ENCODE data around the gene LZTFL1. TPM values are rescaled to one million over a fixed set of nuclear protein-coding genes. Genes with fewer than 3 reads are reported as not detected.

The LZTFL1 gene
- total RNA-seq, 1 experiment from 2014 or later: 21.0 TPM

DNA sequence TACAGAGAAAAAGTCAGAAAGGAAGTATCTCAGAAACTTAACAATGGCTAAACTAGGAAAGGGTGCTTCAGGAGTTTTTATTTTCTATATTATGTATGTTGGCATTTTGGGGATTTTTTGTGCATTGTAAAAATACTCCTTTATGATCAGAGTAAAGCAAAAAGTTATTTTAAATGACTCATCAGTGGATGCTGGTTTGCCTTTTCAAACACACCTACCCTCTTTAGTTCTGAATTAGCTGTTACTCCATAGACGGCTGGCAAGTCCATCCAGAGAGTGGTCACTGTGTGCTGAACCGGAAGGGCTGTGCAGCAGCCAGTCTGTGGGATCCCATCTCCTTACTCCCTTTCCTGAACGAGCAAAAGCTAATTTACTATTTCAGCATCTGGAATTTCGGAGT is 45.4 kb upstream of the LZTFL1 start:
- H3K36me3 ChIP-seq (ENCODE audit: control insufficient read depth in 1 of 2, insufficient read depth in 2 of 2, low read length in 2 of 2): no peaks in the 10 kb centered on the region
- CTCF ChIA-PET: no interaction called here
- H3K79me2 ChIP-seq (ENCODE audit: insufficient read depth, low read length): no peaks in the 10 kb centered on the region
- H2AFZ ChIP-seq (ENCODE audit: low read depth, low read length, poor library complexity, severe bottlenecking): no peak overlapping the region
- no peaks in the 10 kb centered on the region for H3K9me3 ChIP-seq (ENCODE audit: control insufficient read depth in 1 of 2, insufficient read depth in 1 of 2, low read depth in 1 of 2, low read length in 2 of 2)
- no peak overlapping the region for H3K4me3 ChIP-seq (replicated peaks in 1 of 2; ENCODE audit: low read depth in 1 of 2, low read length in 2 of 2)
- H3K9ac ChIP-seq (ENCODE audit: low read length): no peak overlapping the region
- no TSS peak for BruUV-seq (replicated peaks)
- H3K27me3 ChIP-seq (ENCODE audit: insufficient read depth, low read length): no peaks in the 10 kb centered on the region
- H3K9me2 ChIP-seq (ENCODE audit: insufficient read depth): no peaks in the 10 kb centered on the region
- TF ChIP-seq, protein P1, sequence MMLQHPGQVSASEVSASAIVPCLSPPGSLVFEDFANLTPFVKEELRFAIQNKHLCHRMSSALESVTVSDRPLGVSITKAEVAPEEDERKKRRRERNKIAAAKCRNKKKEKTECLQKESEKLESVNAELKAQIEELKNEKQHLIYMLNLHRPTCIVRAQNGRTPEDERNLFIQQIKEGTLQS (IDR thresholded peaks at IDR 0.05): no peak
- TF ChIP-seq EZH2 (IDR thresholded peaks at IDR 0.05): no peak
- RAD21 ChIA-PET (ENCODE audit: low non-redundant PET in 1 of 2, low total read pairs in 2 of 2, uncharacterized antibody in 2 of 2, unreplicated experiment in 2 of 2): no interaction called here
- no peak overlapping the region for H3K27ac ChIP-seq (ENCODE audit: low read depth, low read length)
- H3K4me1 ChIP-seq (ENCODE audit: control insufficient read depth in 1 of 2, insufficient read depth in 2 of 2, low read length in 2 of 2): peaks cover 5 to 6% of the 10 kb centered on the region in 2 experiments; a peak in 3 of 4 replicates
- intact Hi-C loops (cut with micrococcal nuclease): no loop called here
- ATAC-seq: no peak
- POLR2A ChIA-PET: interaction anchor here (0.5 kb wide), 1 partner anchor 231 kb away, joined by 3 read pairs; no protein-coding TSS in a partner anchor
- H3K4me2 ChIP-seq (ENCODE audit: low read length): no peak overlapping the region
- no peaks in the 10 kb centered on the region for H4K20me1 ChIP-seq (ENCODE audit: insufficient read depth)
- no peak for DNase-seq (ENCODE audit: low read depth, low spot score)

DNA sequence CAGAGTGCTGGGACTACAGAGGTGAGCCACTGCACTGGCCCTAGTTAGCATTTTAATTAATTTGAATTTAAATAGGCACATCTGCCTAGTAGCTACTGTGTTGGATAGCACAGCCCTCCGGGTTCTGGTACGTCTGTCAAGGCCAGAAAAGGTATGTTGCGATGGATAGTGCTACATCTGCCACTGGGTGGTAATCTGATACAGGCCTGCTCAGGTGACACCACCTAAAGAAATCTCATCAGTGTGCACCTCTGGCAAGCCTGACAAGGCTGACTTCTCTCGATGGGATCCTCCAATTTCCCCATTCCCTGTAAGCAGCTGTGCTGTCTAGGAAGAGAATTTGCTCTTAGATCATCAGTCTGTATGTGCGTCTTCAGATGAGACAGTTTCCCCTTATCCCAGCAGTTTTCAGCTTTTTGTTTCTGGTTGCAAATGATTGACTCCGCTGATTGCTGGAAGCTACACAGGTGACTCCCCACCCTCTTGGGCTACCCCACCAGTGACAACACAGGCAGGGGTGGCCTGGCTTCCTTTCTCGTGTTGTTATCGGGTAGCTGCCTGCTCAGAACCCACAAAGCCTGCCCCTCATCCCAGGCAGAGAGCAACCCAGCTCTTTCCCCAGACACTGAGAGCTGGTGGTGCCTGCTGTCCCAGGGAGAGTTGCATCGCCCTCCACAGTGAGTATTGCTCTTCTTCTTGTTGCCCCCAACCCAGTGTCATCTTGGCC is 44.2 kb upstream of the LZTFL1 start, which contains the start of gene CCR9:
TSS of gene CCR9 (plus strand) at position 565 of the 727 bp plus-strand sequence. CDS start 8,391 bp downstream, outside the sequence.
- ChIA-PET POLR2A (no interaction called here), RAD21 (ENCODE audit: low non-redundant PET in 1 of 2, low total read pairs in 2 of 2, uncharacterized antibody in 2 of 2, unreplicated experiment in 2 of 2) (no interaction called here)
- no peak within 1 kb of the TSS for H2AFZ ChIP-seq (ENCODE audit: low read depth, low read length, poor library complexity, severe bottlenecking)

More for the DNA sequence above, 44.2 kb upstream of the LZTFL1 start, which contains the start of gene CCR9:
- Histone ChIP-seq H3K27ac (ENCODE audit: low read depth, low read length) (no peak within 1 kb of the TSS), H3K27me3 (ENCODE audit: insufficient read depth, low read length) (no peaks in the 10 kb centered on the region), H3K9ac (ENCODE audit: low read length) (no peak within 1 kb of the TSS), H3K4me1 (ENCODE audit: control insufficient read depth in 1 of 2, insufficient read depth in 2 of 2, low read length in 2 of 2) (peaks cover 6 to 10% of the 10 kb centered on the region in 2 experiments), H4K20me1 (ENCODE audit: insufficient read depth) (no peaks in the 10 kb centered on the region), H3K4me2 (ENCODE audit: low read length) (no peak within 1 kb of the TSS), H3K79me2 (ENCODE audit: insufficient read depth, low read length) (no peaks in the 10 kb centered on the region), H3K36me3 (ENCODE audit: control insufficient read depth in 1 of 2, insufficient read depth in 2 of 2, low read length in 2 of 2) (no peaks in the 10 kb centered on the region), H3K4me3 (replicated peaks in 1 of 2; ENCODE audit: low read depth in 1 of 2, low read length in 2 of 2) (no peak within 1 kb of the TSS), H3K9me2 (ENCODE audit: insufficient read depth) (no peaks in the 10 kb centered on the region), H3K9me3 (ENCODE audit: control insufficient read depth in 1 of 2, insufficient read depth in 1 of 2, low read depth in 1 of 2, low read length in 2 of 2) (no peaks in the 10 kb centered on the region)
- no peak for TF ChIP-seq YY1 (IDR thresholded peaks at IDR 0.05; ENCODE audit: extremely low read depth, insufficient replicate concordance, low read depth, low read length)
- TF ChIP-seq SRF (IDR thresholded peaks at IDR 0.05; ENCODE audit: low read depth): no peak
- TF ChIP-seq RAD21 (IDR thresholded peaks at IDR 0.05; ENCODE audit: low read depth): no peak
- no peak for TF ChIP-seq CEBPB (IDR thresholded peaks at IDR 0.05; ENCODE audit: low read depth)
- TF ChIP-seq JUND (IDR thresholded peaks at IDR 0.05): no peak
- no peak for TF ChIP-seq EZH2 (IDR thresholded peaks at IDR 0.05)
- TF ChIP-seq, protein P1 (IDR thresholded peaks at IDR 0.05): no peak
- no peak for TF ChIP-seq FOSL1 (IDR thresholded peaks at IDR 0.05; ENCODE audit: low read depth)
- no peak for TF ChIP-seq TCF7L2 (IDR thresholded peaks at IDR 0.05; ENCODE audit: borderline replicate concordance, extremely low read depth, insufficient read depth, insufficient read length)
- TF ChIP-seq POLR2AphosphoS5 (IDR thresholded peaks at IDR 0.05; ENCODE audit: low read depth, low read length): no peak
- no peak for TF ChIP-seq EGR1 (IDR thresholded peaks at IDR 0.05; ENCODE audit: low read depth)
- no peak for TF ChIP-seq SP1 (IDR thresholded peaks at IDR 0.05; ENCODE audit: low read depth)
- no peak for TF ChIP-seq ZFX (IDR thresholded peaks at IDR 0.05)
- intact Hi-C loops (cut with micrococcal nuclease): no loop called here
- CTCF ChIA-PET: no interaction called here
- DNase-seq (ENCODE audit: low read depth, low spot score) (no peak), ATAC-seq (no peak)
- BruUV-seq (replicated peaks): no TSS peak
